ENCODE data around the gene CELSR2.

DNA sequence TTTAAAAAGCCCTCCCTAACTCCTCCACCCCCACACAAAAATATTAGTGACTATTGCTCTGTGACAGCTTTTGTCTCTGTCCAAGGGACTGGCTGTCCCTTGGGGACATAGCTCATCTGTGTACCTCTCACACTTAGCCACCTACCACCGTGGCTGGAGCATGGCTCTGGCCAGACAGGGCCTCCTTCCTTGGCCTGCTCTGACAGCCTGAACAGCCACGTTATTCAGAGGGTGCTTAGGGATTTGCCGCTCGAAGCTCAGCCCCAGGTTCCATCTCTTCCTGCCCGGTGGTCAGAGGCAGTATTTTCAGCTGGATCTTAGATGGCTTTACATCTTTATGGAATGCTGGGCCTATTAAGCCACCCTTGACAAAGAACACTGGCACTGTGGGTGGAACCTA, 6.1 kb upstream of the CELSR2 start:
- TF ChIP-seq, protein P1, sequence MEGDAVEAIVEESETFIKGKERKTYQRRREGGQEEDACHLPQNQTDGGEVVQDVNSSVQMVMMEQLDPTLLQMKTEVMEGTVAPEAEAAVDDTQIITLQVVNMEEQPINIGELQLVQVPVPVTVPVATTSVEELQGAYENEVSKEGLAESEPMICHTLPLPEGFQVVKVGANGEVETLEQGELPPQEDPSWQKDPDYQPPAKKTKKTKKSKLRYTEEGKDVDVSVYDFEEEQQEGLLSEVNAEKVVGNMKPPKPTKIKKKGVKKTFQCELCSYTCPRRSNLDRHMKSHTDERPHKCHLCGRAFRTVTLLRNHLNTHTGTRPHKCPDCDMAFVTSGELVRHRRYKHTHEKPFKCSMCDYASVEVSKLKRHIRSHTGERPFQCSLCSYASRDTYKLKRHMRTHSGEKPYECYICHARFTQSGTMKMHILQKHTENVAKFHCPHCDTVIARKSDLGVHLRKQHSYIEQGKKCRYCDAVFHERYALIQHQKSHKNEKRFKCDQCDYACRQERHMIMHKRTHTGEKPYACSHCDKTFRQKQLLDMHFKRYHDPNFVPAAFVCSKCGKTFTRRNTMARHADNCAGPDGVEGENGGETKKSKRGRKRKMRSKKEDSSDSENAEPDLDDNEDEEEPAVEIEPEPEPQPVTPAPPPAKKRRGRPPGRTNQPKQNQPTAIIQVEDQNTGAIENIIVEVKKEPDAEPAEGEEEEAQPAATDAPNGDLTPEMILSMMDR (conservative IDR thresholded peaks at IDR 0.05; ENCODE audit: low read length), result no peak
- TF ChIP-seq EZH2phosphoT487 (IDR thresholded peaks at IDR 0.05; ENCODE audit: borderline replicate concordance, low read depth, low read length), result no peak

All from OCI-LY7 (cell line).